ENCODE measurements around the gene LMBRD1. TPM values are rescaled to one million over a fixed set of nuclear protein-coding genes. Genes with fewer than 3 reads are reported as not detected.
A peak's percentile ranks its signal among the peaks of the same experiment; 100 is the strongest.

The LMBRD1 gene
- total RNA-seq, 1 donor from 2014 or later: 39.1 TPM

DNA sequence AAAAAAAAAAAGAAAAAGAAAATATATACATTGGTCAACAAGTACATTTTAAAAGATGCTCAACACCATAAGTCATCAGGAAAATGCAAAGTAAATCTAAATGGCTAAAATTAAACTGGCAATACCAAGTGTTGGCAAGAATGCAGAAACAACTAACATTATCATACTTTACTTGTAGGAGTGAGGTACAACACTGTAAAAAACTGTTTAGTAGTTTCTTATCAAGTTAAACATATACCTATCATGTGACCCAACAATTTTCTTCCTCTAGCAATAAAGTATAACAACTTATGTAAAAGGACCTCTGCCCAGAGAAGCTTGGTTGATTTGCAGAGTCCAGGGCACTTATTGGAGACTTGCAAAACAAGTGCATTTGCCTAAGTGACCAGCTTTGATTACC, 40.4 kb downstream of the LMBRD1 start:
- Mint-ChIP-seq H3K27me3 (no peaks in the 10 kb centered on the region), H3K9me3 (ENCODE audit: low read depth) (peaks cover 25% of the 10 kb centered on the region), H3K36me3 (ENCODE audit: insufficient read depth) (peaks cover 25% of the 10 kb centered on the region), H3K4me3 (ENCODE audit: low read depth) (no peak overlapping the region), H3K27ac (peak overlapping the region; percentile 24), H3K4me1 (ENCODE audit: low read depth) (peaks cover 12% of the 10 kb centered on the region)
- TF ChIP-seq, protein P1, sequence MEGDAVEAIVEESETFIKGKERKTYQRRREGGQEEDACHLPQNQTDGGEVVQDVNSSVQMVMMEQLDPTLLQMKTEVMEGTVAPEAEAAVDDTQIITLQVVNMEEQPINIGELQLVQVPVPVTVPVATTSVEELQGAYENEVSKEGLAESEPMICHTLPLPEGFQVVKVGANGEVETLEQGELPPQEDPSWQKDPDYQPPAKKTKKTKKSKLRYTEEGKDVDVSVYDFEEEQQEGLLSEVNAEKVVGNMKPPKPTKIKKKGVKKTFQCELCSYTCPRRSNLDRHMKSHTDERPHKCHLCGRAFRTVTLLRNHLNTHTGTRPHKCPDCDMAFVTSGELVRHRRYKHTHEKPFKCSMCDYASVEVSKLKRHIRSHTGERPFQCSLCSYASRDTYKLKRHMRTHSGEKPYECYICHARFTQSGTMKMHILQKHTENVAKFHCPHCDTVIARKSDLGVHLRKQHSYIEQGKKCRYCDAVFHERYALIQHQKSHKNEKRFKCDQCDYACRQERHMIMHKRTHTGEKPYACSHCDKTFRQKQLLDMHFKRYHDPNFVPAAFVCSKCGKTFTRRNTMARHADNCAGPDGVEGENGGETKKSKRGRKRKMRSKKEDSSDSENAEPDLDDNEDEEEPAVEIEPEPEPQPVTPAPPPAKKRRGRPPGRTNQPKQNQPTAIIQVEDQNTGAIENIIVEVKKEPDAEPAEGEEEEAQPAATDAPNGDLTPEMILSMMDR (IDR thresholded peaks at IDR 0.05; ENCODE audit: unreplicated experiment): no peak
- DNase-seq (ENCODE audit: low spot score, unreplicated experiment): no peak

DNA sequence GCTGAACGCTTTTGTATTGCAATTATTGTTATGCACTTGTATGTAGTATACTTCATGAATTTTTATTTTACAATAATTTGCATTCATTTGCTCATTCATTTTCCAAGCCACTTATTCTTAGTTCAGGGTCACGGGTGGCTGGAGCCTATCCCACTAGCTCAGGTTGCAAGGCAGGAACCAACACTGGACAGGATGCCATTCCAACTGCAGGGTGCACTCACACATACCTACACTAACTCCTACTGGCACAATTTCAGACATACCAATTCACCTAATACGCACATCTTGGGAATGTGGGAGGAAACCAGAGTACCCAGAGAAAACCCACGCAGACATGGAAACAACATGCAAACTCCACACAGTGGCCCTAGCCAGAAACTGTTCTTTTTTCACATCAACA, 61.8 kb downstream of the LMBRD1 start:
- DNase-seq (ENCODE audit: low spot score, unreplicated experiment): no peak
- Mint-ChIP-seq H3K27ac (no peak overlapping the region), H3K27me3 (no peaks in the 10 kb centered on the region), H3K9me3 (ENCODE audit: low read depth) (no peaks in the 10 kb centered on the region), H3K36me3 (ENCODE audit: insufficient read depth) (peaks cover 13% of the 10 kb centered on the region), H3K4me1 (ENCODE audit: low read depth) (peaks cover 4% of the 10 kb centered on the region), H3K4me3 (ENCODE audit: low read depth) (no peak overlapping the region)
- TF ChIP-seq, protein P1 (IDR thresholded peaks at IDR 0.05; ENCODE audit: unreplicated experiment): no peak

DNA sequence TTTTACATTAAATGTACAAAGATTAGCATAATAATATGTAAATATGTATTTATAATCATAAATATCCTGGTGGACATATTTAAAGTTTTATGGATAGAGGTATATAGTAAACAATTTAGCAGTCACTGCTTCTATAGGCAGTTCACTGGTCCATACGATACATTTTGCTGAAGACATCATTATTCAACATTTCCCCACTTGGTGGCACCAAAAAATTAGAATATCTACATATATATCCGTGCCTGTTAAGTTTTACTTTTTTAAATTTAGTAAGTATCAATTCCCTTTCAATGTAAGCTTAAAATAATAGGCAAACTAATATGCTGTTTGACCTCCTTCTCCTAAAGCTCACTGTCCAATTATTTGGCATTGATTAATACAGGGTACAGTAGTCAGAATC, 64.2 kb downstream of the LMBRD1 start:
- peaks cover 11% of the 10 kb centered on the region for H3K36me3 Mint-ChIP-seq (ENCODE audit: insufficient read depth)
- H3K27ac Mint-ChIP-seq: no peak overlapping the region
- H3K4me1 Mint-ChIP-seq (ENCODE audit: low read depth): peaks cover 4% of the 10 kb centered on the region
- H3K4me3 Mint-ChIP-seq (ENCODE audit: low read depth): no peak overlapping the region
- no peaks in the 10 kb centered on the region for H3K9me3 Mint-ChIP-seq (ENCODE audit: low read depth)
- H3K27me3 Mint-ChIP-seq: no peaks in the 10 kb centered on the region
- DNase-seq (ENCODE audit: low spot score, unreplicated experiment): no peak
- TF ChIP-seq, protein P1 (IDR thresholded peaks at IDR 0.05; ENCODE audit: unreplicated experiment): peak; percentile 24

DNA sequence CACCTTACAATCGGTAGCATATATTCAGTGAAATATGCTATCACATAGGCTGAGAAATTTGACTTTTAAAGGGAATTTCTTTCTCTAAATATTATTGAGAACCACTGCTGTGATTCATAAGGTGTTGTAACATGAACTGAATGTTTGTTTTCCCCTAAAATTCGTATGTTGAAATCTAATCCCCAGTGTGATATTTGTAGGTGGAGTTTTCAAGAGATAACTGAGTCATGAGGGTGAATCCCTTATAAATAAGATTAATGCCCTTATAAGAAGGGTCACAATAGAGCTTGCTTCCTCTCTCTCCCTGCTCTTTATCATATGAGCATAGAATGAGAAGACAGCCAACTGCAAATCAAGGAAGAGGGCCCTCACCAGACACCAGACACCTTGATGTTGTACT, 64.8 kb downstream of the LMBRD1 start:
- Mint-ChIP-seq H3K36me3 (ENCODE audit: insufficient read depth) (peaks cover 10% of the 10 kb centered on the region), H3K4me3 (ENCODE audit: low read depth) (no peak overlapping the region), H3K4me1 (ENCODE audit: low read depth) (peaks cover 4% of the 10 kb centered on the region), H3K27me3 (no peaks in the 10 kb centered on the region), H3K27ac (no peak overlapping the region), H3K9me3 (ENCODE audit: low read depth) (no peaks in the 10 kb centered on the region)
- DNase-seq (ENCODE audit: low spot score, unreplicated experiment): no peak
- TF ChIP-seq, protein P1 (IDR thresholded peaks at IDR 0.05; ENCODE audit: unreplicated experiment): no peak

DNA sequence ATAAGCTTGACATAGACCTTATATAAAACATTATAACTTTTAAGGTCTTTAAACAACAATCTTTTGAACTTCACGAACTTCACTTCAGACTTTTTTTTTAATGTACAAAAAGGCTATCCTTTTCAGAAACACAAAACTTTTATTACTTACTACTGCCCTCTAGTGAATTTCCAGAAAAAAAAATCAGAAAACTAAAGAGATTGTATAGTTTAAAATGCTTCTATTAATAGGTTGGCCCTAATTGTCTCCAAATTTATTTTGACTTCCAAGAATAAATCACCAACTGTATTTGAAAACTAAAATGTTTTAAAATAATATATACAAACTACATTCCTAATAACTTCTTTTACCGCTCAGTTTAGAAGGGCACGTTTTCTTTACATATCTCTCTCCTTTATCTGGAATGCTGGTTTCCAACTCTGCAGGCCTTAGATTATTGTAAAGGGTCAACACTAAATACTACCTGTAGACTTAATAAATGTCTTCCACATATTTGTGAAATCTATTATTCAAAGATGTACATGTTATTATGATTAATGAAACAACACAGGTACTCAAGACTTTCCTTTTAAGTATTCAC, 66.8 kb downstream of the LMBRD1 start:
- Mint-ChIP-seq H3K4me1 (ENCODE audit: low read depth) (peaks cover 4% of the 10 kb centered on the region), H3K36me3 (ENCODE audit: insufficient read depth) (peaks cover 20% of the 10 kb centered on the region), H3K4me3 (ENCODE audit: low read depth) (no peak overlapping the region), H3K27ac (no peak overlapping the region), H3K9me3 (ENCODE audit: low read depth) (peaks cover 17% of the 10 kb centered on the region), H3K27me3 (no peaks in the 10 kb centered on the region)
- TF ChIP-seq, protein P1 (IDR thresholded peaks at IDR 0.05; ENCODE audit: unreplicated experiment): peak; percentile 58
- no peak for DNase-seq (ENCODE audit: low spot score, unreplicated experiment)
